Stimulated activated CD4-positive, alpha-beta T cell treated with anti-CD3 and anti-CD28 coated beads, Interleukin-2, amount 100 ng/mL, for 24 hours (primary cell): ENCODE measurements around the gene TRIM33.

Experiments used
- DNase-seq, 2 donors: peaks; one replicate each; pipeline ENCODE4 v3.0.0-alpha.2; 2020

Gene TRIM33

GRCh38 chr1:114511032-114511785, at the start of gene TRIM33:
TSS of gene TRIM33 (minus strand) at chr1:114511203. CDS start at chr1:114511076, 127 bp downstream.
- DNase-seq, result peak; percentile 91 to 92

- DNase-seq, result no peak
Observed at GRCh38 chr1:114559356-114559755, 48.4 kb upstream of the TRIM33 start.

GRCh38 chr1:114558544-114558943, 47.5 kb upstream of the TRIM33 start:
- no peak for DNase-seq

GRCh38 chr1:114554577-114554976, 43.6 kb upstream of the TRIM33 start:
- no peak for DNase-seq

GRCh38 chr1:114552106-114552639, 41.2 kb upstream of the TRIM33 start:
- DNase-seq, result no peak

GRCh38 chr1:114551400-114551799, 40.4 kb upstream of the TRIM33 start:
- no peak for DNase-seq

GRCh38 chr1:114550336-114550735, 39.3 kb upstream of the TRIM33 start:
- DNase-seq, result no peak

- no peak for DNase-seq
Observed at GRCh38 chr1:114549137-114549536, 38.1 kb upstream of the TRIM33 start.

- DNase-seq, result no peak
Observed at GRCh38 chr1:114547076-114547475, 36.1 kb upstream of the TRIM33 start.

GRCh38 chr1:114545796-114546195, 34.8 kb upstream of the TRIM33 start:
- DNase-seq, result no peak

GRCh38 chr1:114545315-114545714, 34.3 kb upstream of the TRIM33 start:
- no peak for DNase-seq

- DNase-seq, result no peak
Observed at GRCh38 chr1:114540821-114541220, 29.8 kb upstream of the TRIM33 start.

GRCh38 chr1:114540272-114540671, 29.3 kb upstream of the TRIM33 start:
- no peak for DNase-seq

GRCh38 chr1:114536043-114536442, 25.0 kb upstream of the TRIM33 start:
- no peak for DNase-seq

- DNase-seq, result no peak
Observed at GRCh38 chr1:114535401-114535800, 24.4 kb upstream of the TRIM33 start.

- DNase-seq, result no peak
Observed at GRCh38 chr1:114531094-114531493, 20.1 kb upstream of the TRIM33 start.

- DNase-seq, result no peak
Observed at GRCh38 chr1:114530224-114530623, 19.2 kb upstream of the TRIM33 start.

- DNase-seq, result no peak
Observed at GRCh38 chr1:114524944-114525343, 13.9 kb upstream of the TRIM33 start.

GRCh38 chr1:114522264-114522575, 11.2 kb upstream of the TRIM33 start:
- no peak for DNase-seq

GRCh38 chr1:114521396-114522263, 10.6 kb upstream of the TRIM33 start:
- DNase-seq, result no peak

GRCh38 chr1:114517348-114517747, 6.3 kb upstream of the TRIM33 start:
- DNase-seq, result no peak

GRCh38 chr1:114512595-114513280, 1.7 kb upstream of the TRIM33 start:
- DNase-seq, result no peak

GRCh38 chr1:114510274-114511031, 550 bp downstream of the TRIM33 start:
- peak; percentile 45 to 53 for DNase-seq
